ENCODE results near the gene DPF3.

Gene DPF3

DNA sequence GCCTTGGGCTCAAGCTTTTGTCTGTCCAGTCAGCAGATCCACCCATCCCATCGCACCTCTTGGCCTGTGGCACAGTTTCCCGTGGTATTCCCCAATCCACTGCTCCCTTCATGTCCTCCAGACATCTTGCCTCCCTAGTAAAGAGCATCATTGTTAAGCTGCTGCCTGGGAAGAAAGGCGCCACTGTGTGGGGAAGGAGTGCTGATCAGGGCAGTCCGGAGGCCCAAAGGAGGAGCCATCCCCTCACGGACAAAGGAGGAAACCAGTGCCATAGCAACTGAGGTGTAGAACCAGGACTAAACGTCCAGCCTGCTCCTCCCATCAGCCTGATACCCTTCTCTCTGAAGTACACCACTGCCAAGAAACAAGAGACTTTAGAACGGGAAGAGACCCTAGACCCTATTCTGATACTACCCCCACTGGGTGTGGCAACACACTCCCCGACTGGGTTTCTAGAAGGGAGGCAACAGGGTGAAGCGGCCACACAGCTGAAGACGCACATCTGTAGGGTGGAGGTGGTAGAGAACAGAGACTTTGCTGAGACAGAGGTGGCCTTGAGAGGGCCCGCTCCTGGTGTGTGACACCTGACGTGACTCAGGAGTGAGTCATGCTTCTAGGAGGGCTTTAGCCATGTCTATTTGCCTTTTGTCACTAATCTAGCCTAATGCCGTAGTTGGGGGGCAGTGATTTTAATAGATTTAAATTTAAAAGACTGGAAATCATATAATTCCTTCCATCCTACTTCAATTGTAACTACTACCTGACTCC is 185.0 kb downstream of the DPF3 start:
- no peak for DNase-seq

DNA sequence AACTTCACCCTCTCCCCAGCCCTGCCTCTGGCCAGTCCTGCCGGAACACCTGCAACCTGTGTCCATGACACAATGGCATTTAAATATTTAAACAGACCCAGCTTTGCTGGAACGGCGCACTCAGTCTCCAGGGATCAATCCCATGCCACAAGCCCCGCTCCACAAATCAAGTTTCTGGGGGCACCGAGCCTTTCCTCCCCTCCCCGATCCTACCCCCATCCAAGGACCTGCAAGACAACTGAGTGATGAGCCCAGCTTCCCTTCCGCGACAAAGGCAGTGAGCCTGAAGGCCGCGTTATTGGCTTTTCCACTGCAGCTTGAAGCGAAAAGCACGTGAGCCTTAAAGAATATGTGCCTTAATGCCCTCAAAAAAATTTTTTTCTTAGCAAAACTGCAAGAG is 185.7 kb downstream of the DPF3 start:
- DNase-seq, result no peak

DNA sequence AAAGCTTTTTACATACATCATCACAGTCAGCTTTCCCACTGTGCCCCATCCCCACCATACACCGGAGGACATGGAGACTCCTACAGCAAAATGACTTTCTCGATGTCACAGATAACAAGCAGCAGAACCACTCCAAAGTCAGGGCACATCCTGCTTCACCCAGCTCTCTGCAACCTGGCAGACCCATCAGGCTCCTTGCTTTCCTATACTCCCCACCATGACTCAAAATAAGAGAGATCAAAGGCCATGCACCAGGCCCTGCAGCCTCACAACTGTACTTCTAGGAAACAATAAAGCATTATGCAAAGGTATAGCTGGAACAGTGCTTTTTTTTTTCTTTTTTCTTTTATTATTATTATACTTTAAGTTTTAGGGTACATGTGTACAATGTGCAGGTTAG is 187.4 kb downstream of the DPF3 start:
- no peak for DNase-seq

- DNase-seq, result no peak
These were observed 189.4 kb downstream of the DPF3 start for GRCh38 chr14:72704502-72704901.

- DNase-seq, result no peak
These were observed 192.3 kb downstream of the DPF3 start for GRCh38 chr14:72701605-72702004.

- no peak for DNase-seq
These were observed 192.7 kb downstream of the DPF3 start for GRCh38 chr14:72701237-72701565.

DNA sequence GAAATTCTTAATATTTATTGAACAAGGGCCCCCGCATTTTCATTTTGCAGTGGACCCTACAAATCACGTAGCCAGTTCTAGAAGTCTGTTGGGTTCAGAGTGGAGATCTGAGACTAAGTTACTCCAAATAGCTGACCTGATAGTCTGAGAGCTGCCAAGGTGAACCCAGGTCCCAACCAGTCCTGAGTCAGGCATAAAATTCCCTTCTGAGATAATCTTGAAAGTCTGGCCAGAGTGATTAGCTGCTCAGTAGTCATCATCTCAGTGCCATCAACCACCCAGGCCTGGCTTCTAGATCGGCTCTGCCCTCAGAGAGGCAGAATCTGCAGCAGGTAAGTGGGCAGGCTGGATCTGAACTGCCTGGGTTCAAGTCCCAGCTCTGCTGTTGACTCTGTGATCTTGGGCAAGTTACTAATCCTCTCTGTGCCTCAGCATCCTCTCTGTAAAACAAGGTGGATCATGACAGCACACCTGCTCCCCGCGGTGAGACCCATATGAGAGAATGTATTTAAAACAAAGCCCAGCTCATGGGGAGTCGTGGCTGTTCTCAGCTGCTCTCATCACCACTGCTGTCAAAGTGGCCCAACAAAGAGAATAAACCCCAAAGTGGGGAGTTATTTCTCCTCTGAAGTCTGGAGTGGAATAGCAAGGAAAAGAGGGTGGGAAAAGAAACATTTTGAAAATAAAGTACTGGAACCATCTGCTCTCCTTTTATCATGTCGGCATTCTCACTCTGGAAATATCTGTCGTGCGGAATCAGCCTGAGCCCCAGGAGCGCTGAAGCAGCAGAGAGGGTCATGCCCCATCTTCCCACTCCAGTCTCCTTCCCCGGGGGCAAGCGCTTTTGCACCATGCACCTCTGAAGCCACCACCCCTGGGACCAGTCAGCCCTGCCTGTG is 193.3 kb downstream of the DPF3 start:
- no peak for DNase-seq

- DNase-seq, result no peak
These were observed 194.0 kb downstream of the DPF3 start for GRCh38 chr14:72699852-72700257.

- DNase-seq, result no peak
These were observed 194.5 kb downstream of the DPF3 start for GRCh38 chr14:72699443-72699842.

- no peak for DNase-seq
These were observed 201.2 kb downstream of the DPF3 start for GRCh38 chr14:72692696-72693095.

DNA sequence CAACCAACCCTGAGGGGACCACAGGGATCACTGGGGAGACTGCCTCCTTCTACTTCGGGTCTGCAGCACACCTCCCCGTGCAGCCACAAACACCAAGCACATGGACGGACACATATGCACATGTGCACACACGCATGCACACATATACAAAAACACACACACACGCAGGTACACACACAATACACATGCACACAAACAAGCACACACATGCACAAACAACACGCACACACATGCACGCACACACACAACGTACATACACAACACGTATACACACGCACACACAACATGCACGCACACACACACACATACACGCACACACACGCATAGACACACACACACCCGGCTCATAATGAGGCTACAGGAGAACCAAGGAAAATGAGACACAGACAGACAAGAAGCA is 203.6 kb downstream of the DPF3 start:
- DNase-seq, result no peak

DNA sequence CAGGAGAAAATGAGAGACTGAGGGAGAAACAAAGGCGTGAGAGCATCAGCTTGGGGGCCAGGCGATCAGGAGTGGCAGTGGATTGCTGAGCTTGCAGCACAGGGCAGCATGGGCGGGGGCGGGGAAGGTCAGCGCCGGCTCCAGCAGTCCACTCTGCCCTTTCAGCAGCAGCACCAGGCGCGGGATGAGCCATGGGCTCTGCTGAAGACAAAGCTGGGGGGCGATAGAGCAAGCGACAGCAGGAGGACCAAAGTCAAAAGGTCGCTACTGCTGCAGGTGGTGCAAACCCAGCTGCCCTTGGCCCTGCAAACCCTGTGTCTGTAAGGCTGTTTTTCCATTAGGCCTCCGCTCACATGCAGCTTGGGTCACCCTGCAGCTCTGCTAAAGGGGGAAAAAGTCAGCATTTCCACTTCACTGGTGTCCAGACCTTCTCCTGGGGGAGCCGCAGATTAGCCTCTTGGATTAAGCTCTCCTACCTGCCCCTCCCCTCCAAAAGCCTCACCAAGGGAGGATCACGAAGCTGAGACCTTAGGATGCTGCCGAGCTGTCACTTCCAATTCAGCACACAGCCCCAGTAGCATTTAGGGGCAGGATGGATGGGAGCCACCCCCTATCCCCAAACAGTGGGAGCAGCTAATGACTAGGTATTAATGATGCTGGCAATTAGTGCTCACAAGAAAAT is 204.8 kb downstream of the DPF3 start:
- DNase-seq, result no peak

- DNase-seq, result no peak
These were observed 207.1 kb downstream of the DPF3 start for GRCh38 chr14:72686832-72687231.

DNA sequence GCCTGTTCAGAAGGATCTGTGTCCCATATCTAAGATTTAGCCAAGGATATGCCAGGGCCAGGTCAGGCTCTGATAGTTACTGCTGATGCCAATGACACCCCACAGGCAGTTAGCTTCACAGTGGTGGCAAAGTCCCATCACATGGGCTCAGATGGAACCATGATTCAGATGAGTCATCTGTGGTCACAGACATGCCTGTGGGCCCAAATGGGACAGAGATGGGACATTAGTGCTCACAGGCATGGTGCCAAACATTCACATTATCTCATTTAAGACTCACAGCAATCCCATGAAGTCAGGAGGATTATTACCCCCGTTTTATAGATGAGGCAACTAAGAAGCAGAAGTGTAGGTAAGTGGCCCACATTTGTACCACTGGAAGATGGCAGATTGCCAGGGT is 207.8 kb downstream of the DPF3 start:
- DNase-seq, result no peak

GRCh38 chr14:72685456-72685855 is 208.4 kb downstream of the DPF3 start:
- no peak for DNase-seq

DNA sequence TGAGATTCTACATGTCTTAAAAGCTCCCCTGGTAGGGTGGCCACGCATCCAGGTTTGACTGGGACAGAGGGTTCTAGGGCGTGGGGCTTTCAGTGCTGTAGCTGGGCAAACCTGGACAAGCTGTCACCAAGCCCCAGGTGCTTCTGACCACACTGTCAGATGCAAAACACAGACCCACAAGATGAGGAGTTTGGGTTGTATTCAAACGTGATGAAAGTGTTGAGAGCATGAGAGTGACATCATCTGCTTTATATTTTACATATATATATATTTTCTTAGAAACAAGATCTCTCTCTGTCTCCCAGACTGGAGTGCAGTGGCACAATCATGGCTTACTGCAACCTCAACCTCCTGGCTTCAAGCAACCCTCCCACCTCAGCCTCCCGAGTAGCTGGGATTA is 210.1 kb downstream of the DPF3 start:
- DNase-seq, result no peak

DNA sequence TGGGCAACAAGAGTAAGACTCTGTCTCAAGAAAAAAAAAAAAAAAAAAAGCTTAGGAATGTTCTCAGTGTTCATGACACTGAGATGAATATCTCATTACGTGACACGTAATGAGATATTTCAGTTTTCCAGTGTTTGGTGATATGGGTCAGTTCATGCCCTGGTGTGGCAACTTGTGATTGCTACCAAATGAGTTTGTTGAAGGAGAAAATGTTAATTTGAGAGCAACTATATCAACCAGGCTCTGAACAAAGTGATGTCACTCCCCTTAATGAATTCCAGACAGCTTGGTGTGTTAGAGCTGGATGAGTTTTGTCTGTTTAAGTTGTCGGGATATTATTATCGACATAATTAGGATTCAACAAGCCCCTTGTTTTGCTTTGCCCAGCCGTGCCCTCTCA is 211.7 kb downstream of the DPF3 start:
- no peak for DNase-seq

DNA sequence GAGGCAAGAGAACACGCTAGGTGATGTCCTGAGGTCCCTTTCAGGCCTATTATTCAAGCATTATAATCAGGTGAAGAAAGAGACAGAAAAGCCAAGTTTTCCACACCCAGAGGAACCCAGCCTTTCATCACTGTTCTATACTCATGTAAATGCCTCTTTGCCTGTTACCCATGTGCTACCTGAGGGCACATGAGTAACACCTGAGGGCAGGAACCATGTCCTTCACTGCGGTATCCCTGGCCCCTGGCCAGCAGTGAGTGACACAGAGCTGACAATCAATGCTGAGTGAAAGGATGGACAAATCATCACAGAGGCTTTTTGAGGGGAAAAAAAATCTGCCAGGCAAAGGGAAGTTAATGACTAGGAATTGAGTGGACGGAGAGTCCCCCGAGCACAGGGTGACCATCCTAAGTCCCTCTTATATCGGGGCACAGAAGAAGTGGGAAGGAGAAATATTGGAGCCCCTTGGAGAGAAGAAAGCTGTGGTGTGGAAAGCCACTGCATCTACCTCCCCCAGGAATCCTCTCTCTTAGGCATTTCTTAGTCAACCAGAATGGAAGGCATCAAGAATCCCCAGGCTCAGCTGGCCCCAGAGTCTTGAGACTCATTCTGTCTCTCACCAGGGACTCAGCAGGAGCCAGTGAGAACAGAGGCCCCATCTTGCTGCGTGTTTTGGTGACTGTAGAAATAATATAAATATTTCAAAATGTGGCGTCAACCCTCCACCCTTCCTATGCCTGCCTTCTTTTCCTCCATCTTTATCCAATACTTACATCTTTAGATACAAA is 212.9 kb downstream of the DPF3 start:
- DNase-seq, result no peak

GRCh38 chr14:72679536-72680151 is 214.3 kb downstream of the DPF3 start:
- no peak for DNase-seq

- DNase-seq, result no peak
These were observed 214.8 kb downstream of the DPF3 start for GRCh38 chr14:72679141-72679535.

DNA sequence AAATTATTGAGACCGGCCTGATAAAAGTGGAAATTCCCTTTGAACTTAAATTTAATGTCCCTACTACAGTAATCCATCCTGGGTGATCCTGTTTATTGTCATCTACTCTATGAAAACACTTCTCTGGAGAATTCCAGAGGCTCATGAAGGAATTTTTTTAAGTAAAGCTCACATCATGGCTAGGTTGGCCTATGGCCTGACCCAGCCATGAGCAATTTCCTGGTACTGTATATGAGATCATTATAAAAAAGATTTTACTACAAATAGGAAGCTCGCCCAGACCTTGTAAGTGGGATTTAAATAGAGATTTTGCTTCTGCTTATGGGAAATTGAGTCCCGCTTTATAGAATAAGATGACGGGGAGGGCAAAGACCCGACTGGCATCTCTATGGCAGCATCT is 215.5 kb downstream of the DPF3 start:
- DNase-seq, result no peak

GRCh38 chr14:72677664-72678063 is 216.2 kb downstream of the DPF3 start:
- no peak for DNase-seq

DNA sequence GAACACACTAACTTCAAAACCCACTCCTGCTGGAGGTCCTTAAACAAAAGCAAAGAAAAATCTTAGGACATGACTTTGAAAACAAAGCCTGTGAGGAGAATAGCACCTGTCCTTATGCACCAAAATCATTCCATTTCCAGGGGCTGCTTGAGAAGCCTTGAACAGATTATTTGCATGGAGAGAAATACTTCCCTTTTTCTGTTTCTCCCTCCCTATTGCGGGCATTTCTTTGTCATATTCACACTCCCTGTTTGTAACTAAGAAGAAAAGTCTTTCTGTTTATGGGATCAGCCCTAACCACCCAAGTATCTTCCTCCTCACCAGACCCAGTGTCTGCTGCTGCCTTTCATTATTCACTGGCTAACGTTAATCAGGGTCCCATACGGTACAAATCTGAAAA is 218.8 kb downstream of the DPF3 start:
- DNase-seq, result no peak

All from 8988T (cell line).